ENCODE data around the gene ARID1B. TPM values are rescaled to one million over a fixed set of nuclear protein-coding genes. Genes with fewer than 3 reads are reported as not detected.

ARID1B gene
- total and polyA plus RNA-seq, 9 of the 15 experiments (the other 6 are each of a cell fraction or from before 2014, with no cell fraction given), result 12.5 to 50.5 (median 25.8) TPM

- H2AFZ ChIP-seq (ENCODE audit: low read depth, low read length), result no peak overlapping the region
- ATAC-seq (no peak), DNase-seq (ENCODE audit: extremely low read depth in 1 of 4, low spot score in 3 of 4) (no peak), FAIRE-seq (no peak)
- POLR2A ChIA-PET, result interaction anchor here (0.6 to 0.9 kb wide), 2 partner anchors 9 to 22 kb away, joined by 3 read pairs; no protein-coding TSS in a partner anchor
- H3K36me3 ChIP-seq (ENCODE audit: control insufficient read depth, insufficient read depth, low read length), result peaks cover 3% of the 10 kb centered on the region; the same call in 1 of the 3 replicates
- no peaks in the 10 kb centered on the region for H3K9me3 ChIP-seq (replicated peaks; ENCODE audit: control insufficient read depth, insufficient read depth, low read depth, low read length)
- intact Hi-C loops (cut with micrococcal nuclease), result no loop called here
- in situ Hi-C loops (cut with MboI), result no loop called here
- no TSS peak for BruUV-seq (replicated peaks)
- no peak overlapping the region for H3K9ac ChIP-seq (ENCODE audit: insufficient read depth in 1 of 2, low read depth in 2 of 2, low read length in 2 of 2)
- no peak overlapping the region for H3K4me2 ChIP-seq (ENCODE audit: insufficient read depth, low read length)
- H4K20me1 ChIP-seq (replicated peaks; ENCODE audit: control insufficient read depth, insufficient read depth, low read length), result no peaks in the 10 kb centered on the region
- no peak overlapping the region for H3K27ac ChIP-seq (ENCODE audit: extremely low read depth, low read depth, low read length)
- H3K27me3 ChIP-seq (ENCODE audit: control insufficient read depth in 2 of 2, insufficient read depth in 2 of 2, low read length in 2 of 2), result no peaks in the 10 kb centered on the region
- no peak overlapping the region for H3K4me3 ChIP-seq
- 83% methylated on average over 10 of the region's 10 CpGs for WGBS (ENCODE audit: insufficient coverage, low coverage, missing lambda C conversion rate)
- H3K9me1 ChIP-seq (ENCODE audit: control insufficient read depth, insufficient read depth, low read length), result no peaks in the 10 kb centered on the region
- H3K79me2 ChIP-seq (ENCODE audit: control insufficient read depth, insufficient read depth, low read length), result no peaks in the 10 kb centered on the region
- no peaks in the 10 kb centered on the region for H3K4me1 ChIP-seq (replicated peaks in 1 of 2; ENCODE audit: control insufficient read depth in 2 of 2, insufficient read depth in 2 of 2, low read length in 2 of 2)
- CTCF ChIA-PET (ENCODE audit: low intra/inter-chr PET ratio), result no interaction called here
- TF ChIP-seq PRMT5 (CRISPR knock-in tag; IDR thresholded peaks at IDR 0.05), result no peak
- no peak for TF ChIP-seq ZFPM2 (CRISPR knock-in tag; IDR thresholded peaks at IDR 0.05)
- TF ChIP-seq DDX20 (tag; IDR thresholded peaks at IDR 0.05; ENCODE audit: low read depth), result no peak
- TF ChIP-seq ZNF316 (IDR thresholded peaks at IDR 0.05), result peak; percentile 73
- TF ChIP-seq POLR3G (IDR thresholded peaks at IDR 0.05; ENCODE audit: extremely low read depth, insufficient read length, insufficient replicate concordance), result no peak
- TF ChIP-seq PHF8 (IDR thresholded peaks at IDR 0.05; ENCODE audit: borderline replicate concordance, low read length), result no peak
- TF ChIP-seq WHSC1 (IDR thresholded peaks at IDR 0.05; ENCODE audit: low read length), result no peak
- no peak for TF ChIP-seq ZNF318 (IDR thresholded peaks at IDR 0.05; ENCODE audit: borderline replicate concordance in 1 of 2, low read depth in 1 of 2)
- no peak for TF ChIP-seq FOSL1 (tag; conservative IDR thresholded peaks at IDR 0.05)
- no peak for TF ChIP-seq ZNF146 (CRISPR knock-in tag; IDR thresholded peaks at IDR 0.05; ENCODE audit: unreplicated experiment)
- no peak for TF ChIP-seq STAT5B (CRISPR knock-in tag; IDR thresholded peaks at IDR 0.05)
- TF ChIP-seq BRD4 (IDR thresholded peaks at IDR 0.05), result no peak
- TF ChIP-seq JUND (IDR thresholded peaks at IDR 0.05; ENCODE audit: borderline replicate concordance, low read depth, low read length), result no peak
- no peak for TF ChIP-seq JUND (tag; IDR thresholded peaks at IDR 0.05; ENCODE audit: borderline replicate concordance, low read depth, low read length)
- TF ChIP-seq ZBTB1 (CRISPR knock-in tag; IDR thresholded peaks at IDR 0.05; ENCODE audit: borderline replicate concordance, low read depth), result no peak
- TF ChIP-seq GATAD2B (IDR thresholded peaks at IDR 0.05; ENCODE audit: borderline replicate concordance), result no peak
Observed at GRCh38 chr6:157120534-157121232, 343.5 kb downstream of the ARID1B start.
